GM12878 (cell line): ENCODE data around the gene OTOP3. TPM values are rescaled to one million over a fixed set of nuclear protein-coding genes. Genes with fewer than 3 reads are reported as not detected.

Experiments used
- ATAC-seq: fragments of 200-7000 bp; cut with Tn5 transposase; 3 replicates; pipeline ENCODE4 v1.9.1; 2020; ENCODE audit warnings: mild to moderate bottlenecking, moderate library complexity
- BruUV-seq: library from RNA; stranded (reverse); fragments of 400-500 nt; replicated peaks from 2 replicates; lab custom pipeline; 2021; lab: Mats Ljungman, UMichigan
- CTCF ChIA-PET: fragments of 300-600 bp; sonication (Branson Sonifier 250); formaldehyde crosslinking; extraction: SDS; loops from one replicate; lab custom pipeline; 2021; ENCODE audit warnings: inconsistent platforms; lab: Yijun Ruan, JAX
- POLR2A ChIA-PET: fragments of 350-600 bp; formaldehyde crosslinking; extraction: SDS; loops from one replicate; lab custom pipeline; 2021; ENCODE audit warnings: inconsistent platforms; lab: Charles Lee
- RAD21 ChIA-PET: fragments of 300-600 bp; sonication (Branson Sonifier 250); formaldehyde crosslinking; loops from one replicate; lab custom pipeline; 2023; ENCODE audit warnings: antibody characterized with exemption; ENCODE audit not compliant: unreplicated experiment; lab: Charles Lee
- SMC1A ChIA-PET: fragments of 300-600 bp; sonication (Branson Sonifier 250); formaldehyde crosslinking; loops from one replicate; lab custom pipeline; 2023; ENCODE audit not compliant: unreplicated experiment, uncharacterized antibody; lab: Charles Lee
- DNase-seq: peaks from one replicate; pipeline ENCODE4 v3.0.0-alpha.2; 2011; ENCODE audit warnings: low read depth, low spot score
- FAIRE-seq: peaks from 3 replicates; lab custom pipeline; 2011; peaks lifted over from hg19 to GRCh38; lab: Jason Lieb, UNC
- H2AFZ ChIP-seq: 2 replicates; pipeline ENCODE4 v1.6.0; 2011; ENCODE audit warnings: low read depth, low read length, control low read depth; ENCODE audit not compliant: control insufficient read depth
- H3K27ac ChIP-seq: 2 replicates; pipeline ENCODE4 v1.5.1; 2011; ENCODE audit warnings: control low read depth; ENCODE audit not compliant: control insufficient read depth, insufficient read depth
- H3K27me3 ChIP-seq, 2 experiments: replicated peaks in 1 of 2; 2 replicates each; pipeline versions ENCODE4 v1.6.0 to v1.6.1; 2011; ENCODE audit warnings: low read length in 1 of 2; ENCODE audit not compliant: control insufficient read depth in 2 of 2, insufficient read depth in 2 of 2
- H3K36me3 ChIP-seq, 2 experiments: 2 replicates each; pipeline ENCODE4 v1.5.1; 2011; ENCODE audit warnings: low read length in 1 of 2; ENCODE audit not compliant: control insufficient read depth in 2 of 2, insufficient read depth in 2 of 2
- H3K4me1 ChIP-seq: 2 replicates; pipeline ENCODE4 v1.6.1; 2011; ENCODE audit warnings: mild to moderate bottlenecking, low read length, moderate library complexity, mixed read lengths; ENCODE audit not compliant: control insufficient read depth, insufficient read depth
- H3K4me2 ChIP-seq: 2 replicates; pipeline ENCODE4 v1.6.0; 2011; ENCODE audit warnings: control low read depth; ENCODE audit not compliant: control insufficient read depth, insufficient read depth
- H3K4me3 ChIP-seq: fragments of 200-600 bp; sonication (generic); 2 replicates; pipeline ENCODE4 v1.5.1; 2016
- H3K79me2 ChIP-seq: 2 replicates; pipeline ENCODE4 v1.6.0; 2011; ENCODE audit warnings: low read length; ENCODE audit not compliant: control insufficient read depth, insufficient read depth
- H3K9ac ChIP-seq: 2 replicates; pipeline ENCODE4 v1.8.0; 2011; ENCODE audit warnings: low read length, control low read depth, mixed read lengths; ENCODE audit not compliant: control insufficient read depth, insufficient read depth
- H3K9me3 ChIP-seq: replicated peaks from 3 replicates; pipeline ENCODE4 v1.5.1; 2011; ENCODE audit warnings: mild to moderate bottlenecking, low read length; ENCODE audit not compliant: control insufficient read depth, insufficient read depth
- H4K20me1 ChIP-seq: 2 replicates; pipeline ENCODE4 v1.6.0; 2011; ENCODE audit not compliant: control insufficient read depth, insufficient read depth
- BCL11A ChIP-seq: IDR thresholded peaks from 2 replicates; pipeline ENCODE4 v1.6.1; 2011; ENCODE audit warnings: low read depth, low read length
- FOXK2 ChIP-seq: fragments of 450-650 bp; IDR thresholded peaks from 2 replicates; pipeline ENCODE4 v1.6.1; 2017; ENCODE audit warnings: mild to moderate bottlenecking, moderate library complexity
- MEF2A ChIP-seq: IDR thresholded peaks from 2 replicates; pipeline ENCODE4 v1.6.1; 2011; ENCODE audit warnings: low read depth, mild to moderate bottlenecking, low read length, moderate library complexity; ENCODE audit not compliant: insufficient read depth
- MXI1 ChIP-seq: fragments of 150-350 bp; IDR thresholded peaks from 2 replicates; pipeline ENCODE4 v1.6.1; 2011; ENCODE audit warnings: low read depth, mild to moderate bottlenecking, inconsistent platforms, low read length, improper control_type of control experiment
- PAX5 ChIP-seq: IDR thresholded peaks from 2 replicates; pipeline ENCODE4 v1.6.1; 2011; ENCODE audit warnings: low read depth, low read length, borderline replicate concordance
- POU2F2 ChIP-seq: IDR thresholded peaks from 3 replicates; pipeline ENCODE4 v1.6.1; 2011; ENCODE audit warnings: low read depth, mild to moderate bottlenecking, low read length, borderline replicate concordance
- SIX5 ChIP-seq: IDR thresholded peaks from 2 replicates; pipeline ENCODE4 v1.6.1; 2011; ENCODE audit warnings: mild to moderate bottlenecking, low read depth, low read length, moderate library complexity; ENCODE audit not compliant: severe bottlenecking
- SKIL ChIP-seq: fragments of 450-650 bp; IDR thresholded peaks from 2 replicates; pipeline ENCODE4 v1.6.1; 2017; ENCODE audit warnings: mild to moderate bottlenecking, low read depth, inconsistent platforms; ENCODE audit not compliant: poor library complexity, severe bottlenecking
- SRF ChIP-seq, 2 experiments: IDR thresholded peaks; 2 replicates each; pipeline ENCODE4 v1.6.1; 2011; ENCODE audit warnings: low read depth in 2 of 2, low read length in 2 of 2, mild to moderate bottlenecking in 1 of 2, moderate library complexity in 1 of 2
- ZNF207 ChIP-seq: fragments of 450-650 bp; IDR thresholded peaks from 2 replicates; pipeline ENCODE4 v1.6.1; 2014; ENCODE audit warnings: antibody characterized with exemption, mild to moderate bottlenecking, borderline replicate concordance
- WGBS: methylation state at CpG from one replicate; pipeline ENCODE4 v1.1.6; 2016; ENCODE audit warnings: low lambda C conversion rate; ENCODE audit not compliant: insufficient replicate concordance, insufficient coverage; ENCODE audit errors: missing lambda C conversion rate; 5-methylcytosine and 5-hydroxymethylcytosine counted together
- in situ Hi-C: fragments of 300-500 bp; cut with MboI; formaldehyde crosslinking; loops from 9 replicates; pipeline ENCODE4 v1.14.3; 2018; ENCODE audit warnings: mixed read lengths
- intact Hi-C: fragments of 100-400 bp; cut with micrococcal nuclease; formaldehyde crosslinking; loops from one replicate; pipeline ENCODE4 v1.14.2; 2022; ENCODE audit not compliant: unreplicated experiment
- polyA plus RNA-seq, 11 experiments: library from polyadenylated mRNA; depleted of rRNA in 4 of 11; unstranded in 6 of 11; stranded (reverse) in 5 of 11; fragments of >200 nt; fragmentation: Nextera tagmentation in 4 of 11; fragmentation: Illumina TruSeq in 1 of 11; extraction: Ambion mirVana in 4 of 11; extraction: Trizol in 1 of 11; gene quantifications; 1 replicate in 1 of 11; 2 replicates in 10 of 11; pipeline versions ENCODE4 v1.2.1 to v1.2.3, GENCODE V29; 2011 to 2016; ENCODE audit warnings: inconsistent platforms in 2 of 11, missing spikeins in 2 of 11, low read depth in 1 of 11
- total RNA-seq, 4 experiments: library from RNA; depleted of rRNA in 3 of 4; stranded (reverse); fragments of >200 nt in 3 of 4; fragmentation: Illumina TruSeq in 1 of 4; extraction: Trizol in 1 of 4; gene quantifications; 2 replicates each; pipeline versions ENCODE4 v1.2.1 to v1.2.3, GENCODE V29; 2013 to 2021
- TF ChIP-seq, protein P1 (sequence below): IDR thresholded peaks from 2 replicates; pipeline ENCODE4 v1.6.1; 2012; ENCODE audit warnings: low read depth, low read length, improper control_type of control experiment
- TF ChIP-seq, protein P2 (sequence below): IDR thresholded peaks from 2 replicates; pipeline ENCODE4 v1.6.1; 2012; ENCODE audit warnings: low read depth, low read length, improper control_type of control experiment
- TF ChIP-seq, protein P3 (sequence below): IDR thresholded peaks from 2 replicates; pipeline ENCODE4 v1.6.1; 2012; ENCODE audit warnings: mild to moderate bottlenecking, low read depth, low read length

Gene OTOP3
- total and polyA plus RNA-seq, 10 of the 15 experiments (the other 5 are each of a cell fraction or from before 2014, with no cell fraction given), result 0.03 to 0.06 TPM; not detected in 8

- TF ChIP-seq, protein P1, sequence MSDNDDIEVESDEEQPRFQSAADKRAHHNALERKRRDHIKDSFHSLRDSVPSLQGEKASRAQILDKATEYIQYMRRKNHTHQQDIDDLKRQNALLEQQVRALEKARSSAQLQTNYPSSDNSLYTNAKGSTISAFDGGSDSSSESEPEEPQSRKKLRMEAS, result no peak
- TF ChIP-seq SKIL (no peak), SRF (IDR thresholded peaks at IDR 0.05; ENCODE audit: low read depth in 2 of 2, low read length in 2 of 2) (no peak), SIX5 (no peak), MXI1 (no peak), PAX5 (no peak)
- TF ChIP-seq, all 136 proteins: peak for 0
Measured at GRCh38 chr17:74998783-74999182, 63.1 kb downstream of the OTOP3 start (continued).

GRCh38 chr17:74999523-74999922 lies 63.8 kb downstream of the OTOP3 start:
- 19% methylated on average over 4 of the region's 4 CpGs for WGBS
- Histone ChIP-seq H3K9ac (no peak overlapping the region), H3K4me1 (no peaks in the 10 kb centered on the region), H4K20me1 (no peaks in the 10 kb centered on the region), H3K27ac (no peak overlapping the region), H3K36me3 (no peaks in the 10 kb centered on the region), H3K27me3 (no peaks in the 10 kb centered on the region), H3K9me3 (no peaks in the 10 kb centered on the region), H3K4me2 (no peak overlapping the region), H3K4me3 (no peak overlapping the region), H3K79me2 (no peaks in the 10 kb centered on the region), H2AFZ (no peak overlapping the region)
- no TSS peak for BruUV-seq
- RAD21 ChIA-PET, result interaction anchor here (1.2 kb wide), 1 partner anchor 94 kb away, joined by 3 read pairs; no protein-coding TSS in a partner anchor
- FAIRE-seq, result no peak
- CTCF ChIA-PET, result interaction anchor here (3.4 kb wide), 1 partner anchor 38 kb away, joined by 11 read pairs; no protein-coding TSS in a partner anchor
- no peak for DNase-seq
- in situ Hi-C loops, result no loop called here
- no peak for ATAC-seq
- POLR2A ChIA-PET, result interaction anchor here (0.6 kb wide), 1 partner anchor 99 kb away, joined by 3 read pairs; no protein-coding TSS in a partner anchor
- intact Hi-C loops, result no loop called here
- SMC1A ChIA-PET, result interaction anchor here (1.3 to 1.7 kb wide), 3 partner anchors 8 to 38 kb away, joined by 3 to 7 read pairs (median 3); no protein-coding TSS in a partner anchor
- TF ChIP-seq MEF2A (no peak), ZNF207 (no peak), POU2F2 (no peak), FOXK2 (no peak), BCL11A (no peak)
- TF ChIP-seq, protein P2, sequence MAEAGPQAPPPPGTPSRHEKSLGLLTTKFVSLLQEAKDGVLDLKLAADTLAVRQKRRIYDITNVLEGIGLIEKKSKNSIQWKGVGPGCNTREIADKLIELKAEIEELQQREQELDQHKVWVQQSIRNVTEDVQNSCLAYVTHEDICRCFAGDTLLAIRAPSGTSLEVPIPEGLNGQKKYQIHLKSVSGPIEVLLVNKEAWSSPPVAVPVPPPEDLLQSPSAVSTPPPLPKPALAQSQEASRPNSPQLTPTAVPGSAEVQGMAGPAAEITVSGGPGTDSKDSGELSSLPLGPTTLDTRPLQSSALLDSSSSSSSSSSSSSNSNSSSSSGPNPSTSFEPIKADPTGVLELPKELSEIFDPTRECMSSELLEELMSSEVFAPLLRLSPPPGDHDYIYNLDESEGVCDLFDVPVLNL, result no peak
- TF ChIP-seq, protein P3, sequence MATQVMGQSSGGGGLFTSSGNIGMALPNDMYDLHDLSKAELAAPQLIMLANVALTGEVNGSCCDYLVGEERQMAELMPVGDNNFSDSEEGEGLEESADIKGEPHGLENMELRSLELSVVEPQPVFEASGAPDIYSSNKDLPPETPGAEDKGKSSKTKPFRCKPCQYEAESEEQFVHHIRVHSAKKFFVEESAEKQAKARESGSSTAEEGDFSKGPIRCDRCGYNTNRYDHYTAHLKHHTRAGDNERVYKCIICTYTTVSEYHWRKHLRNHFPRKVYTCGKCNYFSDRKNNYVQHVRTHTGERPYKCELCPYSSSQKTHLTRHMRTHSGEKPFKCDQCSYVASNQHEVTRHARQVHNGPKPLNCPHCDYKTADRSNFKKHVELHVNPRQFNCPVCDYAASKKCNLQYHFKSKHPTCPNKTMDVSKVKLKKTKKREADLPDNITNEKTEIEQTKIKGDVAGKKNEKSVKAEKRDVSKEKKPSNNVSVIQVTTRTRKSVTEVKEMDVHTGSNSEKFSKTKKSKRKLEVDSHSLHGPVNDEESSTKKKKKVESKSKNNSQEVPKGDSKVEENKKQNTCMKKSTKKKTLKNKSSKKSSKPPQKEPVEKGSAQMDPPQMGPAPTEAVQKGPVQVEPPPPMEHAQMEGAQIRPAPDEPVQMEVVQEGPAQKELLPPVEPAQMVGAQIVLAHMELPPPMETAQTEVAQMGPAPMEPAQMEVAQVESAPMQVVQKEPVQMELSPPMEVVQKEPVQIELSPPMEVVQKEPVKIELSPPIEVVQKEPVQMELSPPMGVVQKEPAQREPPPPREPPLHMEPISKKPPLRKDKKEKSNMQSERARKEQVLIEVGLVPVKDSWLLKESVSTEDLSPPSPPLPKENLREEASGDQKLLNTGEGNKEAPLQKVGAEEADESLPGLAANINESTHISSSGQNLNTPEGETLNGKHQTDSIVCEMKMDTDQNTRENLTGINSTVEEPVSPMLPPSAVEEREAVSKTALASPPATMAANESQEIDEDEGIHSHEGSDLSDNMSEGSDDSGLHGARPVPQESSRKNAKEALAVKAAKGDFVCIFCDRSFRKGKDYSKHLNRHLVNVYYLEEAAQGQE, result no peak
